Stimulated activated CD8-positive, alpha-beta memory T cell treated with anti-CD3 and anti-CD28 coated beads, Interleukin-7, amount 100 ng/mL, for 48 hours (primary cell): ENCODE measurements around the gene SAXO1.
"Not testable (repeated sequence)": the region's sequence is repeated elsewhere in the genome, so short reads cannot be mapped to it uniquely, and the experiment has no call there.

Source experiments
- DNase-seq, 2 donors: peaks; one replicate each; pipeline ENCODE4 v3.0.0-alpha.2; 2020; ENCODE audit warnings: low read depth in 1 of 2; ENCODE audit errors: extremely low read depth in 1 of 2

SAXO1 gene

DNA sequence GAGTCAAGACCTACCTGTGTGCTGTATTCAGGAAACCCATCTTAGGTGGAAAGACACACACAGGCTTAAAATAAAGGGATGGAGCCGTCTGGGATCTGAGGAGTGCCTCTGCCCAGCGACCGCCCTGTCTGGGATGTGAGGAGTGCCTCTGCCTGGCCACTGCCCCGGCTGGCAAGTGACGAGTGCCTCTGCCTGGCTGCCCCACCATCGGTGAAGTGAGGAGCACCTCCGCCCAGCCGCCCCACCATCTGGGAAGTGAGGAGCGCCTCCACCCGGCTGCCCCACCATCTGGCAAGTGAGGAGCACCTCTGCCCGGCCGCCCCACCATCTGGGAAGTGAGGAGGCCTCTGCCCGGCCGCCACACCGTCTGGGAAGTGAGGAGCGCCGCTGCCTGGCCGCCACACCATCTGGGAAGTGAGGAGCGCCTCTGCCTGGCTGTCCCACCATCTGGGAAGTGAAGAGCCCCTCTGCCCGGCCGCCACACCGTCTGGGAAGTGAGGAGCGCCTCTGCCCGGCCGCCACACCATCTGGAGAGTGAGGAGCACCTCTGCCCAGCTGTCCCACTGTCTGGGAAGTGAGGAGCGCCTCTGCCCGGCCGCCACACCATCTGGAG is 33.7 kb downstream of the SAXO1 start:
- DNase-seq, result no peak

DNA sequence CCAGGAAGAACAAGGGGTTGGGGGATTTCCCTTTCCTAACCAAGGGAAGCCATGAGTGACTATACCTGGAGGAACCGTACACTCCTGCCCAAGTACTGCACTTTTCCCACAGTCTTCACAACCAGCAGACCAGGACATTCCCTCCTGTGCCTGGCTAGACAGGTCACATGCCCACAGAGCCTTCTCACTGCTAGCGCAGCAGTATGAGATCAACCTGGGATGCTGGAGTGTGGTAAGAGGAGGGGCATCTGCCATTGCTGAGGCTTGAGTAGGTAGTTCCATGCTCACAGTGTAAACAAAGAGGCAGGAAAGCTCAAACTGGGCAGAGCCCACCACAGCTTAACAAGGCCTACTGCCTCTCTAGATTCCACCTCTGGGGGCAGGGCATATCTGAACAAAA is 35.9 kb downstream of the SAXO1 start:
- DNase-seq, result no peak

DNA sequence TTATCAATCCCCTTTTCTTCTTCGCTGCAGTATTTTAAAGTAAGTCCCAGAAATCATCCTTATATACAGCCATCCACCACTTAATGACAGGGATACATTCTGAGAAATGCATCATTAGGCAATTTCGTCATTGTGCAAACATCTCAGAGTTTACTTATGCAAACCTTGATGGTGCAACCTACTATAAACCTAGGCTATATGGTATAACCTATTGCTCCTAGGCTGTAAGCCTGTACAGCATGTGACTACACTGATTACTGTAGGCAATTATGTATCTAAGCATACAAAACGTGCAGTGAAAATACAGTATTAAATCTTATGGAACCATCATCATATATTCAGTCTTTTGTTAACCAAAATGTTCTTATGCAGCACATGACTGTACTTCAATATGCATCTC is 36.8 kb downstream of the SAXO1 start:
- DNase-seq, result no peak

DNA sequence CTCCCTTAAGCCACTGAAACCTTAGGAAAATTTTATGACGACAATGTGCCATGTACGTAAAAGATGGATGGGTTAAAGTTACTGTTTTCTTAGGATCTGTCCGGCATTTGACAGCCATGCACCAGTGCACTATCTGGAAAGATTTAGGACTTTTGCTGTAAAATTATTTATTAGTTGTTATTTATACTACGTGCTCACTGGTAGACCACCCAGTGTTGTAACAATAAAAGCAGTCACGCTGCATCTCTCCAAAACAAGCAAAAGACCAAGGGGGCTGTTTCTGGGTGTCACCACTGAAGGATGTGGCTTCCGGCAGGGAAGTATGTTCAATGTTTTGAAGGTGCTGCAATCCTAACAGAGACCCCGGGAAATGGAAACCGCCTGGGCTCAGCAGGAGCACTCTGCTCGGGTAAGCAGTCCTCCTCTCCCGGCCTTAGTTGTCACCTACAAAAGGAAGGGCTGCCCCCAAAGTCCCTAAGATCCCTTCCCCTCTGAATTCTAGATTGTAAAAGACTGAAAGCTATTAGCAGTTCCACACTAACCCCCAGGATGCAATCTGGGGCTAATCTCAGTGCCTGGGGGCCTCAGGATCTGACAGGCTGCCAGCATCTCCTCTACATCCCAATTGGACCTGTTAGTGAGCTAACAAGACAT is 38.6 kb downstream of the SAXO1 start:
- no peak for DNase-seq

DNA sequence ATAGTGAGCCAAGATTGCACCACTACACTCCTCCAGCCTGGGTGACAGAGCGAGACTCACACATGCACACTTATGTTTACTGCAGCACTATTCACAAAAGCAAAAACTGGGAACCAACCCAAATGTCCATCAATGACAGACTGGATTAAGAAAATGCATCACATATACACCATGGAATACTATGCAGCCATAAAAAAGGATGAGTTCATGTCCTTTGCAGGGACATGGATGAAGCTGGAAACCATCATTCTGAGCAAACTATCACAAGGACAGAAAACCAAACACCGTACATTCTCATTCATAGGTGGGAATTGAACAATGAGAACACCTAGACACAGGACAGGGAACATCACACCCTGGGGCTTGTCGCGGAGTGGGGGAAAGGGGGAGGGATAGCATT is 41.8 kb downstream of the SAXO1 start:
- not testable (repeated sequence) for DNase-seq

DNA sequence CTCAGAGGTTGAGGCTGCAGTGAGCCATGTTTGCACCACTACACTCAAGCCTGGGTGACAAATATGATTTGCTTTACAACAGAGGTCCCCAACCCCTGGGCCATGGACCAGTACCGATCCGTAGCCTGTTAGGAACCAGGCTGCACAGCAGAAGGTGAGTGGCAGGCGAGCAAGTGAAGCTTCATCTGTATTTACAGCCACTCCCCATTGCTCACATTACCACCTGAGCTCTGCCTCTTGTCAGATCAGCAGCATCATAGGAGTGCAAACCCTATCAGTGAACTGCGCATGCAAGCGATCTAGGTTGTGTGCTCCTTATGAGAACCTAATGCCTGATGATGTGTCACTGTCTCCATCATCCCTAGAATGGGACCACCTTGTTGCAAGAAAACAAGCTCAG is 42.5 kb downstream of the SAXO1 start:
- no peak for DNase-seq

DNA sequence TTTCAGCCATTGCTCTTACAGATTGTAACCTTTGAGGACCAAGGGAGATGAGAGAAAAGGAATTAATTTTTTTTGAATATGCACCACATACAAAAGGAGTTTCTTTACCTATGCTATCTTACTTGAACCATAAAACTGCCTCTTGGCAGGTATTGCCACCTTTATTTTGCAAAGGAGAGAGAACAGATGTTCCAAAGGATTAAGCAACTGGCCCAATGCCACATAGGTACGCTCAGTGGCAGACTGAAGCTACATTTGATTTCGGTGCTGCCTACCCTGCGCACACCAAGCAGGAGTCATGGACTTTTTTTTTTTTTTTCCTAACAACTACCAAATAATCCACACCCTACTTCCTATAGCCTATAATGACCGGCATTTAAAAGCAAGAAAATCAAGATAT is 43.1 kb downstream of the SAXO1 start:
- no peak for DNase-seq

DNA sequence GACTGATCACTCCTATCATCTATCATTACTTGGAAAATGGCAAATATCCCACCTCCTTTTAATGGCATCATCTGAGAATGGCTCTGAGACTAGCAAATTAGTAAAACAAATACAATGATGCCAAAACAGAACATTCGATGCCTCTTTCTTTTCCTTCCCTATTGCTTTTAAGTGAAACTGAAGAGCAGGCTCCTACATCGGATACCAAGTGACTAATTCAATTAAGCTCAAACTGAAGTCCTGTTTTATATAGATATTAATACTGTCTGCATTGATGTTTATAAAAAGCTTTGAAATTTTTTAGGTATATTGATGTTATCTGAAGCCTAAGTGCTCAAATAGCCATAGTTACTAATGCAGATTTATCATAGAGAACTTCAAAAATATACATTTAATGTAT is 43.9 kb downstream of the SAXO1 start:
- DNase-seq, result no peak

DNA sequence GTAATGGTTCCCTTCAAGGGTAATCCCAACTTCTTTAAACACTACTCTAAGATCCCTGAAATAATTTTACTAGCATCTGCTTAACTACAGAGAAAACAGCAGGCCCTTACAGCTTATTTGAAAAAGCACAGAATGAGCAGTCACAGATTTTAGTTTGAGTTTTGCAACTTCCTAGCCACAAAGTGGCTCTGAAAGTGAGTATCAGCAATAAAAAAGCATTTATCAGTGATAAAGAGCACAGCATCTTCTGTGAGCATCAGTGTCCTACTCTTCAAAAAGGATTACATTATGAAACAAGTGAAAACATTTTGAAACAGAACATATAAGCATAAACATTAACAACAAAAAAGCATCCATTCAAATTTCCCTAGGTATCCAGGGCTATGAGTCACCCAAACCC is 45.0 kb downstream of the SAXO1 start:
- DNase-seq, result no peak

DNA sequence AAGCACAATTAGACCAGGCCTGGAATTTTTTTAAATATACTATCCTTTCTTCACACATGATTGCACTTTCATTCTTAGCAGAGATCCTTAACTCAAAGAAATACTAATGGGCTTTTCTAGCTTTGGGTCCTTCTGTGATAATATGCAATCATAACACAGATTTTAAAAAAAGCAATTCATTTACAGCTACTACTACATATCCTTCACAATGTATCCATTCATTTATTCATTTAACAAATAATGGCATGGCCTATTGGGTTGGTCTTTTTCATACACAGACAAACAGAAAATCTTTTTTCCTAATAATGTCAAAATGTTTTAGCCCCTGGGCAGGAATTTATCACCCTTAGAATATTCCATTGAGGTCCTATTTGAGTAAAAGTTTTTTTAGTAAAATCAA is 47.0 kb downstream of the SAXO1 start:
- no peak for DNase-seq

DNA sequence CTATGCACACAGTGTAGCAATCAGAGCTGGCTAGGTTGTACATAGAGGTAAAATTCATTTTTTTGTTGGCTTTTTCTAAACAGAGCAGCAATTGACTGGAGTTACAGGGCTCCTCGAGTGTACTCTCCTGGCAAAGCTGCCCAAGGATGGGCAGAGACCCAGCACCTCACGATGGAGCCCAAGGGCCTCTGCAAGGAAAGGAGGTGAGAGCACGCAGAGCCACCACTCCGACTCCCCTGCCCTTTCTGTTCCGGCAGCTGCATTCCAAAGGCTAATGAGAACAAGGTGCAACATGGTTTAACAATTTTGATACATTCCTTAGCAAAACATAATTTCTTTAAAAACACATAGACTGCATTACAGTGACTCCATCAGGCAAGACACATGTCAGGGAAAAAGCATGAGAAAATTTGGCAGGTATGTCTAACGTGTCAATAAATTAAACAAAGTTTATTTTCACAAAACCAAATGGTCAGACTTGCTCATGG is 47.5 kb downstream of the SAXO1 start:
- no peak for DNase-seq

DNA sequence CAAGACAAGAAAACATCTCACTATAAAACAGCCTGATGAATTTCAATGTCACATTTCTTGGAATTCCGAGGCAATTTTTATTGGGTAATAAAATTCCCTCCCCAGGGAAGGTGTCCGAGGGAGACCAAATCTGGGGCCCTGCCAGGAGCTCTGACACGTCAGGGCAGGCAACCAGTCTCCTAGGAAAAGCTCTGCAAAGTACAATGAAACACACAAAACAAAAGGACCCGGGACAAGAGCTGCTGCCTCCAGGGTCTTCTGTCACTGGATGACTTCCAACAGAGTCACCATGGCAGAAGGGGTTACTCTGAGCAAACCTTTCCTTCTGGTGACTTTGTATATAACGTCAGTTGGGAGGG is 50.8 kb downstream of the SAXO1 start:
- DNase-seq, result no peak

DNA sequence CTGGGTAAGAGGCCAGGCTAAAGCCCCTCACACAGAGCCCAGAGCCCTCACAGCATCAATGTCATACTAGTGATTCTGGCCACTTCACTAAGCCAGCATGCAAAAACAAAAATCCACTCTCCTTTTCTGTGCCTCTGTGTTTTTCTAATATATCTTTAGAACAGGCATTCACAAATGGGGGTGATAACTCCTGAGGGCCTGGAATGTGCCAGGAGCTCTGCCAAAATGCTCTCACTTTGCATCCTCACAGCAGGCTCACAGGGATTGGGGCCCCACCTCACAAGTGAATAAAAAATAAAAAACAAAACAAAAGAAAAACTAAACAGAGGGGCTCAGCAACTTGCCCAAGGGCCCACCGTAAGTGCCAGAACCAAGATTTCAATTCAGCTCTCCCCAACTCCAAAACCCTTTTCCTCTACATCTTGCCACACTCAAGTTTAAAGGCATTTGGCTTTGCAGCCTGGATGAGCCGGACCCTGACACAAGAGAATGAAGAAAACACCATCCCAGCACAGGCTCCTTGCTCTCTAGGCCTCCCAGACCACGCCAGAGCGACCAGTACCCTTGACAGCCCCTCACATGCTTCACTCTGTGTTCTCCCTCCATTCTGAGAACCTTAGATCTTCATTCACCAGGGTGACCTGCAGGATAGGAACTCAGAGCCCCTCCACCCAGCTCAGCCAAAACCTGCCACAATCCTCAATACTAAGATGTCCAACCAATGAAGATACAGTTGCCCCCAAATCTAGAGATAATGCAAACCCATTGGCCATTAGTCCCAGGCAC is 51.3 kb downstream of the SAXO1 start:
- no peak for DNase-seq

DNA sequence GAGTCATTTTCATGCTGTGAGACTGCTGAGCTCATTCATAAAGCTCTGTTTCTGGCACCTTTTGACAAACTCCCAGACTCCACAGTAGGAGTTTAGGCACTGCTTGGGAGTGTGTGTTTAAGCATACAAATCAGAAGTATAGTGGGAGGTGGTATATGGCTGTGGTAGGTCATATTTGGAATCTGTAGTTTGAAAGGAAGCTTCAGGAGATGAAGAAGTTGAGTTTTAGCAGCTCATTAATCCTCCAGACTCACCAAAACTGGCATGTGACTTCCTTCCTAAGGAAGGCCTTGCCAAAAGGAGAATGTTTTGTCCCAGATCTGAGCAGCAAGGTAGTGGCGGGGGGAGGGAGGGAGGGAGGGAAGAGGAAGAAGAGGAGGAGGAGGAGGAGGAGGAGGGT is 52.8 kb downstream of the SAXO1 start:
- DNase-seq, result no peak

DNA sequence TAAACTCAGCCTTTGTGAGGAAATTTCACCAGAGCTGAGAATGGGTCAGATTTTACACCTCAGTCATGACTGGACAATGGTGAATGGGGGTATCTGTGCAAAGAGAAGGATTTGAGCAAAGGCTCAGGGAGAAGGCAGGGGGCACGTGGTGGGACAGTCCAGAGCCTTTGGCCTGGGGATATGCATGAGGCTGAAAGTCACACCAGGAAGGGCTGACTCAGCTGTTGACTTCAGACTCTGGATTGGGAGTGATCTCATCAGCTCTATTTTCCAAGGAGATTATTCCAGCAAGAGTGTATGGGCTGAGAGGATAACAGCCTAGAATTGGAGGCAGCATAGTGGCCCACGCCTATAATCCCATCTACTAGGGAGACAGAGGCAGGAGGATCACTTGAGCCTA is 53.6 kb downstream of the SAXO1 start:
- DNase-seq, result no peak

DNA sequence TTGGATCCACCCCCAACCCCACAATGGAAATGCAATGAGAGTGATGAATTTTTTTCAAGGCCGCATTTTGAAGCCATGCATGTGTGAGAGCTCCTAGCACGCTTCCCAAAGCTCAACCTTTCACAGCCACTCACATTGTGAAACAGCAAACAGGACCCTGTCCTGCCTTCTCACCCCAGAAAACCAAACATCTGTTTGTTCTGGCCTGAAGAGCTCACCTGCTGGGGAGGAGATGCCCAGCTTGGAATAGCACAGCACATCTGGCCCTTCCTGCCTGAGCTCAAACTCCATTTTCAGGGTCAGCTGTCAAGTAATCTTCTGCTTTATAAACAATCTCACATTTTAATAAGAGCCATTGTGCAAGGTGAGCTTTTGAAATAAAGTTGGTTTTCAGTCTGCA is 54.8 kb downstream of the SAXO1 start:
- no peak for DNase-seq

DNA sequence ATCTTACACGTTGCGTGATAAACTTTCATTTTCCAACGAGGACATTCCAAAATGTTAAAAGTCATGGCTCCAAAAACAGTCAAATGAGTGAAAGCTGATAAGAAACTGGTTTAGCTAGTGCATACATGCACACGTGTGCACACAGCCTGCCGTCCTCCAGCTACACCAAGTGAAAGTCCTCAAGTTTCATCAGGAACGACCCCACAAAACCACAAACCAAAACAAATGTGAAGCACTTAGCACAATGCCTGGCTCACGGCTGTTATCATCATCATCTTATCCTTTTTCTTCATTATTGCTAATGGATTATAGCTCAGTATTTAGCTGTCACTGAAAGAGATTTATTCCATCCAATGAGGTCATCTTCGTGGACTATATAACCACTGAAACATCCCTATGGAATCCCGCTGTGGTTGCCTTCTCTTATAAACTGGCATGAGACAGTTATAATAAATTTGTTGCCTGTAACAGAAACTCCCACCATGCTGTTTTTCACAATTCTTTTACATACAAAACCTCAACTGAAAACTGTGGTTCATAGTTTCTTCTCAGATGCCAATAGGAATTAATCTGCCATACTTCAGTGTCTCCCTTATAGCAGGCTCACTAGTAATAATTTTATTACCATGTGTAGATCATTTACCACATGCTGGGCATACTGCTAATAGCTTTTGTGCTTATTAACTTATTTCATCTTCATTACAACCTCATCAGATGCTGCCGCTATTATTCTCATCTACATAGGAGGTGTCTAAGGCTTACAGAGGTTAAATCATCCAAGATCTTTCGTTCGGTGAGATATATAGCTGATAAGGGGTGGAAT is 56.1 kb downstream of the SAXO1 start:
- no peak for DNase-seq

DNA sequence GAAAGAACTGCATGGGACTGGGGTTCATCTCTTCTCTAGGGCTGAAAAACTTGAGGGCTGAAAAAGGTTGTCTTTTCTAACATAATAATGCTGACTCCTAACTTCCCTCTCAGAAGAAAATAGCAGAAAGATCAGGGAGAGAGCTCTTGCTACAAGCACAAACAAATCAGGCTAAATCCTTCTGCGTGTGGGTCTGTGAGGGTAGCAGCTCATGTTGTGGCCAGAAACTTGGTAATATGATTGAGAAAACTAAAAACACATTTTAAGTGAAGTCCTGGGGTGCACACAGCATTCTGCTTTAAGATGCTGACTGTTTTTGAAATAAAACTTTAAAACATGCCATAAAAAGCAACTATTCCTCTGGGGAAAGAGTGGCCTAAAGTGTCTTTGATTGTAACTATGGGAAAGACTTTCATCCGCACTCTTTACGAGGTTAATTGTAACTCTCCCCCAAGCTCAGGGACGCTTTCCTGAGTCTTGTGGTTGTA is 56.7 kb downstream of the SAXO1 start:
- DNase-seq, result no peak

DNA sequence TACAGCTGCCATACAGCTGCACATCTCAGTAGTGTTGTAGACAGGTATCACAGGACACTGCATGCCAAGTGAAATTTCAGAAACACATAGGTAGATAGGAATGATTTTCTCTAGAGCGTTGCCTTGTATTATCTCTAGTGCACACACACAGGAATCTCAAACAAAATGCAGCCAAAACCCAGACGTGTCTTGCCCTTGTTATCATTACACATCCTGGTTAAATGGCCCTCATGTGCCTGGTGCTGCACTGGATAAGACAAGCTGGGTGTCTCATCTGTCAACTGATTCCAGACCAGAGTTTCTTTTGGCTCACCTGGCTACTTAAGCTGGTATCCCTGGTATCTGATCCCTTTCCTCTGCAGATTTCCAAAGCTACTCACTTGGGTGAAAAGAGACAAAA is 59.7 kb downstream of the SAXO1 start:
- no peak for DNase-seq

DNA sequence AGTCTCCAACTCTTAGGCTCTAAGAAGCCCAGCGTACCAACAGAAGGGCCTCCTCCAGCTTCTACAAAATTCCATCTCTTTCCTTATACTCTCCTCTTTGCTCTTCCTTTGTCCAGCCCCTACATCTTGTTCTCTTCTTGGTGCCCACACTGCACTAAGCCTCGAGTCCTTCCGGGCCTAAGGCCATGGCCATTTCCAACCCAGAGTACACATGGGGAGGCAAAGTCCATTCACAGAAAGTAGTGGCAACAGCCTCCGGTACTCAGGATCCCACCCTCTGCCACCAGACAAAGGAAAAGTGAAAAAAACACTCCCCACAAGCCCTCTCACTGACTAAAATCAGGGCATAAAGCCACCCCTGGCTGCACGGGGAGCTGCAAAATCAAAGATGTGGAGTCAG is 60.3 kb downstream of the SAXO1 start:
- DNase-seq, result no peak

DNA sequence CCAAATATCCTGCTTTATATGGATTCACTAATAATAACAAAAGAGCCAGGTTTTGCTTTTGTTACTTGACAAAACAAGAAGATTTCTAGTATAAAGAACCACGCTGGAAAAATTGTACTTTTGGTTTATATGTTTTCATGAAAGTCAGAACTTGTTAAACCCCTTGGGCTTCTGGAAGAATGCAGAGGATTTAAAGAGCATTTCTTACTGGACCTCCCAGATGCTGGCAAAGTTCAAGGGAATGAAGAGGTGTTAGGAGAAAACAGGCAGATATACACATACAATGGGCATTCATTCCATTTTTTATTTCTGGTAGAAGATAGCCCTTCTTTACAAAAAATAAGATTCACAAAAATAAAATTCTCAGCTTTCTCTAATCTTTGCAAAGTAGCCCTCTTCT is 61.1 kb downstream of the SAXO1 start:
- DNase-seq, result no peak
